ENCODE data around the gene PEBP1. TPM values are rescaled to one million over a fixed set of nuclear protein-coding genes. Genes with fewer than 3 reads are reported as not detected.
"Not testable (repeated sequence)": the region's sequence is repeated elsewhere in the genome, so short reads cannot be mapped to it uniquely, and the experiment has no call there.

PEBP1 gene
- total and polyA plus RNA-seq, 2 of the 8 experiments (the other 6 are each of a cell fraction or from before 2014, with no cell fraction given), result 444 to 622 TPM

DNA sequence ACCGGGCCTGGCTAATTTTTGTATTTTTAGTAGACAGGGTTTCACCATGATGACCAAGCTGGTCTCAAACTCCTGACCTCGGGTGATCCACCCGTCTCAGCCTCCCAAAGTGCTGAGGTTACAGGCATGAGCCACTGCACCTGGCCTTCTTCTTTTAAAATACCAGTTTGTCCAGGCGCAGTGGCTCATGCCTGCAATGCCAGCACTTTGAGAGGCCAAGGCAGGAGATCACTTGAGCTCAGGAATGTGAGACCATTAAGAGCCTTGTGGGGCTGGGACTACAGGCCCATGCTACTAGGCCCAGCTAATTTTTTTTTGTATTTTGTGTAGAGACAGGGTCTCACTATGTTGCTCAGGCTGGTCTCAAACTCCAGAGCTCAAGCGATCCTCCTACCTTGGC, 8.1 kb upstream of the PEBP1 start (continued):
- no peak for TF ChIP-seq HDAC2 (IDR thresholded peaks at IDR 0.05; ENCODE audit: borderline replicate concordance in 1 of 2, low read depth in 2 of 2, low read length in 2 of 2)
- TF ChIP-seq NANOG (IDR thresholded peaks at IDR 0.05; ENCODE audit: insufficient read depth, low read depth, low read length, poor library complexity, severe bottlenecking), result no peak
- TF ChIP-seq EP300 (IDR thresholded peaks at IDR 0.05; ENCODE audit: borderline replicate concordance in 1 of 2, low read depth in 2 of 2, low read length in 2 of 2), result no peak
- no peak for TF ChIP-seq TCF12 (IDR thresholded peaks at IDR 0.05; ENCODE audit: low read depth, low read length)

DNA sequence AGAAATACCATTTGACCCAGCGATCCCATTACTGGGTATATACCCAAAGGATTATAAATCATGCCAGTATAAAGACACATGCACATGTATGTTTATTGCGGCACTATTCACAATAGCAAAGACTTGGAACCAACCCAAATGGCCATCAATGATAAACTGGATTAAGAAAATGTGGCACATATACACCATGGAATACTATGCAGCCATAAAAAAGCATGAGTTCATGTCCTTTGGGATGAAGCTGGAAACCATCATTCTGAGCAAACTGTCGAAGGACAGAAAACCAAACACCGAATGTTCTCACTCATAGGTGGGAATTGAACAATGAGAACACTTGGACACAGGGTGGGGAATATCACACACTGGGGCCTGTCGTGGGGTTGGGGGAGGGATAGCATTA, 6.5 kb upstream of the PEBP1 start:
- not testable (repeated sequence) for H4K91ac ChIP-seq (replicated peaks; ENCODE audit: insufficient read length, low read length); H3K23me2 ChIP-seq (ENCODE audit: low read depth, low read length); H3K4me2 ChIP-seq (ENCODE audit: insufficient read depth in 1 of 2, low read depth in 2 of 2, low read length in 2 of 2); H2BK15ac ChIP-seq (ENCODE audit: low read length); H2AK5ac ChIP-seq (ENCODE audit: low read depth, low read length); H2AFZ ChIP-seq (ENCODE audit: low read length); H3K4me3 ChIP-seq (ENCODE audit: extremely low read depth in 1 of 4, insufficient read depth in 2 of 4, low read depth in 3 of 4, low read length in 4 of 4); H3K9me3 ChIP-seq (ENCODE audit: insufficient read depth in 2 of 2, low read depth in 1 of 2, low read length in 1 of 2); H2BK12ac ChIP-seq (ENCODE audit: low read depth, low read length); H4K5ac ChIP-seq (ENCODE audit: insufficient read length, low read depth, low read length); H3K27me3 ChIP-seq (replicated peaks in 1 of 4; ENCODE audit: control insufficient read depth in 3 of 4, extremely low read depth in 1 of 4, insufficient read depth in 3 of 4, low read length in 3 of 4); H3K79me2 ChIP-seq (ENCODE audit: control insufficient read depth in 1 of 2, insufficient read depth in 2 of 2, low read length in 2 of 2); H3K4me1 ChIP-seq (replicated peaks in 1 of 4; ENCODE audit: control insufficient read depth in 3 of 4, insufficient read depth in 4 of 4, low read length in 3 of 4); H3K79me1 ChIP-seq (ENCODE audit: low read depth, low read length); H4K8ac ChIP-seq (ENCODE audit: extremely low read depth, insufficient read depth, low read length); DNase-seq (ENCODE audit: low read depth in 1 of 2, low spot score in 2 of 2); H3K23ac ChIP-seq (ENCODE audit: insufficient read length); H3K56ac ChIP-seq (replicated peaks; ENCODE audit: insufficient read length, low read depth, low read length); H3K27ac ChIP-seq (ENCODE audit: low read depth, low read length); H3K36me3 ChIP-seq (ENCODE audit: control insufficient read depth in 2 of 4, insufficient read depth in 4 of 4, low read length in 3 of 4); H3K18ac ChIP-seq (ENCODE audit: extremely low read depth, low read length); H2BK5ac ChIP-seq (ENCODE audit: low read depth, low read length); H3K9ac ChIP-seq (replicated peaks in 1 of 4; ENCODE audit: extremely low read depth in 1 of 4, low read depth in 3 of 4, low read length in 3 of 4); H3K4ac ChIP-seq (replicated peaks; ENCODE audit: insufficient read length, low read depth, low read length); H4K20me1 ChIP-seq (replicated peaks in 1 of 2; ENCODE audit: control insufficient read depth in 1 of 2, insufficient read depth in 2 of 2, low read length in 2 of 2); H2BK20ac ChIP-seq (ENCODE audit: low read length); H2BK120ac ChIP-seq (replicated peaks; ENCODE audit: low read depth, low read length); H3K14ac ChIP-seq (ENCODE audit: insufficient read length); FAIRE-seq
- ChIA-PET CTCF (ENCODE audit: partially characterized antibody) (interaction anchor here (0.6 to 1.7 kb wide), 3 partner anchors 8 to 253 kb away, joined by 3 to 13 read pairs (median 3); no protein-coding TSS in a partner anchor), POLR2A (ENCODE audit: partially characterized antibody) (interaction anchor here (2.6 kb wide), 1 partner anchor 11 kb away, joined by 7 read pairs; no protein-coding TSS in a partner anchor)
- WGBS, 2 experiments (ENCODE audit: extremely low coverage in 1 of 2, insufficient coverage in 1 of 2, insufficient read length in 1 of 2, insufficient replicate concordance in 2 of 2, low coverage in 1 of 2, low lambda C conversion rate in 2 of 2, missing lambda C conversion rate in 1 of 2), result 92% methylated on average over 5 of the region's 5 CpGs; no CpG with 5 or more reads in 1 of the 2 experiments
